ENCODE measurements around the gene MAB21L4.

Gene MAB21L4

GRCh38 chr2:240925568-240926515, 29.9 kb upstream of the MAB21L4 start:
- Histone ChIP-seq H3K4me3 (ENCODE audit: low read depth, low read length) (no peak overlapping the region), H3K27me3 (ENCODE audit: insufficient read depth, low read depth, severe bottlenecking) (no peaks in the 10 kb centered on the region), H3K27ac (no peak overlapping the region), H3K9me3 (ENCODE audit: severe bottlenecking) (no peaks in the 10 kb centered on the region), H3K36me3 (no peaks in the 10 kb centered on the region)
- TF ChIP-seq, protein P1, sequence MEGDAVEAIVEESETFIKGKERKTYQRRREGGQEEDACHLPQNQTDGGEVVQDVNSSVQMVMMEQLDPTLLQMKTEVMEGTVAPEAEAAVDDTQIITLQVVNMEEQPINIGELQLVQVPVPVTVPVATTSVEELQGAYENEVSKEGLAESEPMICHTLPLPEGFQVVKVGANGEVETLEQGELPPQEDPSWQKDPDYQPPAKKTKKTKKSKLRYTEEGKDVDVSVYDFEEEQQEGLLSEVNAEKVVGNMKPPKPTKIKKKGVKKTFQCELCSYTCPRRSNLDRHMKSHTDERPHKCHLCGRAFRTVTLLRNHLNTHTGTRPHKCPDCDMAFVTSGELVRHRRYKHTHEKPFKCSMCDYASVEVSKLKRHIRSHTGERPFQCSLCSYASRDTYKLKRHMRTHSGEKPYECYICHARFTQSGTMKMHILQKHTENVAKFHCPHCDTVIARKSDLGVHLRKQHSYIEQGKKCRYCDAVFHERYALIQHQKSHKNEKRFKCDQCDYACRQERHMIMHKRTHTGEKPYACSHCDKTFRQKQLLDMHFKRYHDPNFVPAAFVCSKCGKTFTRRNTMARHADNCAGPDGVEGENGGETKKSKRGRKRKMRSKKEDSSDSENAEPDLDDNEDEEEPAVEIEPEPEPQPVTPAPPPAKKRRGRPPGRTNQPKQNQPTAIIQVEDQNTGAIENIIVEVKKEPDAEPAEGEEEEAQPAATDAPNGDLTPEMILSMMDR (IDR thresholded peaks at IDR 0.05; ENCODE audit: low read depth, low read length) = no peak
- DNase-seq = peak; percentile 6

DNA sequence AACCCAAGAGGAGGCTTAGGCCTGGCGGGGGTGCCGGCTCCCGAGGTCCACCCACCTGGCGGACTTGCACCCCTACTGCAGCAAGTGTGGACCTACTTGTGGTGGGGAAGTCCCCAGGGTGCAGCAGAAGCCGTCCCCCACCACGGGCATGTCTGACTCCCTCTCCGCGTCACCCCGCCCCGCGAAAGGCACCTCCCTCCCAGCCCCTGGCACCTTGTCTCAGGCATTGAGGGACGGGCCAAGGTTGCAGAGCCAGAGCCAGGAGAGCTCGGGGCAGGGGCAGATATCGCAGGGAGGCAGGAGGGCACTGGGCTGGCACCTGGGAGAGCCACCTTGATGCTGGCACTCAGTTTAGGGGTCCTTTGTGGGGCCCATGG, 29.2 kb upstream of the MAB21L4 start:
- peak; percentile 5 for DNase-seq
- no peak overlapping the region for H3K4me3 ChIP-seq (ENCODE audit: low read depth, low read length)
- TF ChIP-seq, protein P1 (IDR thresholded peaks at IDR 0.05; ENCODE audit: low read depth, low read length) = no peak
- no peak overlapping the region for H3K27ac ChIP-seq
- no peaks in the 10 kb centered on the region for H3K36me3 ChIP-seq
- no peaks in the 10 kb centered on the region for H3K27me3 ChIP-seq (ENCODE audit: insufficient read depth, low read depth, severe bottlenecking)
- H3K9me3 ChIP-seq (ENCODE audit: severe bottlenecking) = no peaks in the 10 kb centered on the region

- peak; percentile 6 for DNase-seq
- H3K27ac ChIP-seq = no peak overlapping the region
- H3K4me3 ChIP-seq (ENCODE audit: low read depth, low read length) = no peak overlapping the region
- TF ChIP-seq, protein P1 (IDR thresholded peaks at IDR 0.05; ENCODE audit: low read depth, low read length) = no peak
- no peaks in the 10 kb centered on the region for H3K9me3 ChIP-seq (ENCODE audit: severe bottlenecking)
- no peaks in the 10 kb centered on the region for H3K36me3 ChIP-seq
- no peaks in the 10 kb centered on the region for H3K27me3 ChIP-seq (ENCODE audit: insufficient read depth, low read depth, severe bottlenecking)
These were observed 27.1 kb upstream of the MAB21L4 start for GRCh38 chr2:240922982-240923537.

DNA sequence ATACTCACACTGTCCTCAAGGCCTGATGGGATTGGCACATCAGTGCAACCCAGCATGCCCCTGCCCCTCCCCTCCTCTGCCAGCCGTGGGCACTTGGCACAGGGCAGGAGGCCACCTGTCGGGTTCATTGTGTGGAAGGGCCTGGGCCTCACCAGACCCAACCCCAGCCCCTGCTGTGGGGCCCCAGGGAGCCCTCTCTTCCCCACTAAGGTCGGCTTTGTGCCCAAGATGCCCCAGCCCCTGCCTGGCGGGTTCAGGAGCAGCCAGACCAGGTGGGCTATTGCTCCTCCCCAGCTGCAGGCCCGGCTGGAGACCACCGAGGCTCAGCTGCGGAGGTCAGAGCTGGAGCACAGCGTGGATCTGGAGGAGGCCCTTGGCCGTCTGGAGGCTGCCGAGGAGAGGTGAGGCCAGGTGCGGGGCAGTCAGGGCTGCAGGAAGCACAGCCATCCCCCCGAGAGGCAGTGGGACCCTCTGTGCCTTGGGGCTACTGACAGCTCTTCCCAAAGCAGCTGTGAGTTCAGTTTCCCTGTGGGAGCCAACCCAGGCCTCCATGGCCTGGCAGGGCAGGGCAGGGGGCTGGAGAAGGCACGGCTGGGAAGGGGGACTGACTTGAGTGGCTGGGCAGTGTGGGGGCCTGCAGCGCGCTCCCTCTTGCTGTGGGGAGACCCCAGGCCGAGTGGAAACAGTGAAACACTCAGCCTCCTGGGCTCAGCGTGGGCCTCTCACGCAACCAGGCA, 26.5 kb upstream of the MAB21L4 start:
- Histone ChIP-seq H3K4me3 (ENCODE audit: low read depth, low read length) (no peak overlapping the region), H3K9me3 (ENCODE audit: severe bottlenecking) (no peaks in the 10 kb centered on the region), H3K36me3 (no peaks in the 10 kb centered on the region), H3K27ac (no peak overlapping the region), H3K27me3 (ENCODE audit: insufficient read depth, low read depth, severe bottlenecking) (no peaks in the 10 kb centered on the region)
- peak; percentile 4 for DNase-seq
- TF ChIP-seq, protein P1 (IDR thresholded peaks at IDR 0.05; ENCODE audit: low read depth, low read length) = no peak

GRCh38 chr2:240921995-240922244, 26.0 kb upstream of the MAB21L4 start:
- DNase-seq = peak; percentile 1
- H3K4me3 ChIP-seq (ENCODE audit: low read depth, low read length) = no peak overlapping the region
- no peaks in the 10 kb centered on the region for H3K36me3 ChIP-seq
- TF ChIP-seq, protein P1 (IDR thresholded peaks at IDR 0.05; ENCODE audit: low read depth, low read length) = no peak
- H3K27ac ChIP-seq = no peak overlapping the region
- no peaks in the 10 kb centered on the region for H3K9me3 ChIP-seq (ENCODE audit: severe bottlenecking)
- no peaks in the 10 kb centered on the region for H3K27me3 ChIP-seq (ENCODE audit: insufficient read depth, low read depth, severe bottlenecking)

Data from WERI-Rb-1 (cell line).